SK-N-MC (cell line): ENCODE results near the gene SMPD3.

Experiments used
- EZH2 ChIP-seq: fragments of 200-600 bp; sonication (generic); IDR thresholded peaks from one replicate; pipeline ENCODE4 v1.6.1; 2017; ENCODE audit warnings: antibody characterized with exemption
- FOXP2 ChIP-seq: optimal IDR thresholded peaks from 2 replicates; pipeline ENCODE3; 2011; ENCODE audit warnings: mild to moderate bottlenecking, moderate library complexity; ENCODE audit not compliant: insufficient read depth; ENCODE audit errors: extremely low read length, control extremely low read depth
- POLR2AphosphoS5 ChIP-seq: IDR thresholded peaks from 2 replicates; pipeline ENCODE4 v1.6.1; 2012; ENCODE audit warnings: mild to moderate bottlenecking, low read depth, low read length, borderline replicate concordance

DNA sequence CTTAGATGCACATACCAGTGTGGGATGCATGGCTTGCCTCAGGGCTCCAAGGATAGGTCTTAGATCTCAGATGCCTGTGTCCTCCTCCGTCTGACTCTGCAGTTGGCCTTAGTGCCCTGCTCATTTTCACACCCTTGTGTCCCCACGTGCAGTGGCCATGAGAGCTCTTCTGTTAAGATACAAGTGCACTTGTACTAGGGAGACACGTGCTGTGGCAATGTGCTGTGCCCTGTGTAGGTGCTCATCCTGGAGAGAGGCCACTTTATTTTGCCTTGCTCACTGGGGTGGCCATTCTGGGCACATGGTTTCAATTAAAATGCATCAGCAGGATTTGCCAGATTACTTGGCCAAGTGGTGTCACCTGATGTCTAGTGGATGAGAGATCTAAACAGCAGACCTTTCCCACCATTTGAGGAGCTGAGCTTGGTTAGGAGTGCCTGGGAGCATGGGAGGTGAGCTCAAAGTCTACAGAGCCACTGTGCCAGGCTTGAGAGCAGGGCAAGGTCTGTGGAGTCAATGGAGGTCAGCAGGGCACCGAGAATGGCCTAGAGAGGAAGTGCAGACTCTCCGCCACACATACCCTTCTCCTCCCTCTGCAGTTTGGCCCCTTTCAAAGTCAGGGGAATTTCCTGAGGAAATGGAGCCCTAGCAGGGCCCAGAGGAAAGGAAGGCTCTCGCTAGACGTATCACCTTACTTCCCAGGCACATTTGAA lies 25.2 kb upstream of the SMPD3 start:
- TF ChIP-seq POLR2AphosphoS5 (no peak), EZH2 (no peak), FOXP2 (no peak)
